ENCODE results near the gene RGS3.

DNA sequence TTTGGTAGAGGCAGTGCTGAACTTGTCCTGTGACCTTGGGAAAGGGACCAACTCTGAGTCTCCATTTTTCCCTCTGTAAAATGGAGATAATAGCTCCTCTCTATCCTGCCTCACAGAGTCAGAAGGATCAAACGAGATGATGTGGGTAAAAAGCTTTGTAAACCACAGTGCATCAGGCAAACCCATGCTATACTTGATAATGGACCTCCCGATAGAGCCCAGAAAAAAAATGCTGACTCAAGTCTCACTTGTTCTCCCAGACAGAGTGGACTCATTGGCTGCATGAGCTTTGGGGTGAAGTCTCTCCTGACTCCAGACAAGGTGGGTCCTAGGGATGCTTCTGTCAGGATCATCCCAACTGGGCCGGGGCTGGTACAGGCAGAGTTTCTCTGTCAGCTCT, 32.0 kb downstream of the RGS3 start:
- TF ChIP-seq CTCF (IDR thresholded peaks at IDR 0.05; ENCODE audit: low read depth, low read length) (no peak), EZH2phosphoT487 (IDR thresholded peaks at IDR 0.05; ENCODE audit: low read depth) (no peak)

Data from OCI-LY3 (cell line).